ENCODE measurements around the gene ARIH1. TPM values are rescaled to one million over a fixed set of nuclear protein-coding genes. Genes with fewer than 3 reads are reported as not detected.

Gene ARIH1
- total RNA-seq, 2 experiments from 2014 or later = 152 to 160 TPM

GRCh38 chr15:72502220-72502809 lies 28.2 kb downstream of the ARIH1 start:
- H3K4me3 Mint-ChIP-seq = no peak overlapping the region
- no peaks in the 10 kb centered on the region for H3K27me3 Mint-ChIP-seq
- H3K36me3 Mint-ChIP-seq = peaks cover 21% of the 10 kb centered on the region
- no peaks in the 10 kb centered on the region for H3K9me3 Mint-ChIP-seq
- no peak for DNase-seq
- H3K4me1 Mint-ChIP-seq = peaks cover 43% of the 10 kb centered on the region
- H3K27ac Mint-ChIP-seq = no peak overlapping the region

- peaks cover 42% of the 10 kb centered on the region for H3K4me1 Mint-ChIP-seq
- no peaks in the 10 kb centered on the region for H3K9me3 Mint-ChIP-seq
- H3K4me3 Mint-ChIP-seq = no peak overlapping the region
Observed at GRCh38 chr15:72503147-72503546, 29.0 kb downstream of the ARIH1 start.

DNA sequence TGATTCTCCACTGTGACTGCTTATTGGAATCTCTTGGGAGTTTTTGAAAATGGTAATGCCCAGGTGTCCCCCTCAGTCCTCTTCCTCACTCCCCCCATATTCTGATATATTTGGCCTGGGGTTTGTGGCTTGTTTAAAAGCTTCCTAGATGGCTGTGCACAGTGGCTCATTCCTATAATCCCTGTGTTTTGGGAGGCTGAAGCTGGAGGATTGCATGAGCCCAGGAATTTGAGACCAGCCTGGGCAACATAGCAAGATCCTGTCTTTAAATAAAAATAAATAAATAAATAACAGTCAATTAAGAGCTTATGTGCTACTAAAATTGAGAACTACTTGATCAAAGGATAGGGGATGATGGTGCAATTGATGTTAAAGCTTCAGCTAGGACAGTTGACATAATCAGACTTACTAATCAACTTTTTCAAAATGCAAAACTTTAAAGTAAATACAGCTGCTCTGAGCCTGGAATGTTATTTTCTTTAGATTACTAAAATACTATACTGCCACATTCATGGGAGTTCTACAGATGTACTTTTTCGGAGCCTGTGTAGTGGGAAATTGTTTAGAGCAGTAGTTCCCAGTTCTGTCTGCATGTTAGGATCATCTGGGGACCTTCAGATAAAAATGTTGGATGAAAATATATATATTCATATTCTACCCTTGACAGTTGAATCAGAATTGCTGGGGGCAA lies 33.4 kb downstream of the ARIH1 start:
- Mint-ChIP-seq H3K36me3 (peaks cover 21% of the 10 kb centered on the region), H3K27ac (no peak overlapping the region), H3K9me3 (no peaks in the 10 kb centered on the region), H3K27me3 (no peaks in the 10 kb centered on the region), H3K4me3 (no peak overlapping the region), H3K4me1 (peaks cover 53% of the 10 kb centered on the region)
- DNase-seq = no peak

More at GRCh38 chr15:72503147-72503546, 29.0 kb downstream of the ARIH1 start:
- Mint-ChIP-seq H3K27me3 (no peaks in the 10 kb centered on the region), H3K27ac (no peak overlapping the region), H3K36me3 (peaks cover 22% of the 10 kb centered on the region)
- no peak for DNase-seq

DNA sequence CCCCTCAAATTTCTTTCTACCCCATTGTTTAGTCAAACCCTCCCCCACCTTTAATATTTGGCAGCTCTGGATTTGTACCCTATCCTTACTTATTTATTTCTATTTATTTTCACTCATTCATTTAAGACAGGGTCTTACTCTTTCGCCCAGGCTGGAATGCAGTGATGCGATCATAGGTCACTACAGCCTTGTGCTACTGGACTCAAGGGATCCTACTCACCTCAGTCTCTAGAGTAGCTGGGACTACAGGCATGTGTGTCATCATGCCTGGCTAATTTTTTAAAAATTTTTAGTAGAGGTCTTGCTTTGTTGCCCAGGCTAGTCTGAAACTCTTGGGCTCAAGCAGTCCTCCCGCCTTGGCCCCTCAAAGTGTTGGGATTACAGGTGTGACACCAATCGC lies 35.4 kb downstream of the ARIH1 start:
- Mint-ChIP-seq H3K9me3 (no peaks in the 10 kb centered on the region), H3K27ac (no peak overlapping the region), H3K27me3 (no peaks in the 10 kb centered on the region), H3K4me3 (no peak overlapping the region), H3K36me3 (peaks cover 20% of the 10 kb centered on the region), H3K4me1 (peaks cover 52% of the 10 kb centered on the region)
- DNase-seq = no peak

GRCh38 chr15:72511536-72511935 lies 37.4 kb downstream of the ARIH1 start:
- no peak overlapping the region for H3K27ac Mint-ChIP-seq
- no peaks in the 10 kb centered on the region for H3K27me3 Mint-ChIP-seq
- H3K4me3 Mint-ChIP-seq = no peak overlapping the region
- H3K9me3 Mint-ChIP-seq = no peaks in the 10 kb centered on the region
- H3K36me3 Mint-ChIP-seq = peaks cover 20% of the 10 kb centered on the region
- no peak for DNase-seq
- H3K4me1 Mint-ChIP-seq = peaks cover 60% of the 10 kb centered on the region

GRCh38 chr15:72515591-72516389 lies 41.7 kb downstream of the ARIH1 start:
- Mint-ChIP-seq H3K27me3 (no peaks in the 10 kb centered on the region), H3K4me1 (peaks cover 60% of the 10 kb centered on the region), H3K27ac (no peak overlapping the region), H3K36me3 (peaks cover 20% of the 10 kb centered on the region), H3K4me3 (no peak overlapping the region), H3K9me3 (no peaks in the 10 kb centered on the region)
- no peak for DNase-seq

DNA sequence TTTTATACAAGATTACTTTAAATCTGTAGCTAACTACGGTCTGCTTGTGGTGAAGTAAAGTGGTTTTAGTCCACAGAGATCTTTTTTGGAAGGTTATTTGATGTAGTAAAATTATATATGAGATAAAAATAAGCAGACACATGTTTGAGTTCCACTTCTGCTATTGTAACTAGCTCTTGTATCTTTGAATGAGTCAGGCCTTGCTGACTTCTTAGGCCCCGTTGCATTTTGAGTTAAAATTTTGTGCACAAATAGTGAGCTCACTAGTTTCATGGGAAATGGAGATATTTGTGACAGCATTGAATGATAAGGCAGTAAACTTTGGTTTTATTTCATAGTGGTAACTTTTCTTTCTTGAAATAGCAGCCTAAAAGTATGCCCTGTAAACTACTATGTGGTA lies 42.6 kb downstream of the ARIH1 start:
- no peak overlapping the region for H3K4me3 Mint-ChIP-seq
- H3K4me1 Mint-ChIP-seq = peaks cover 57% of the 10 kb centered on the region
- H3K9me3 Mint-ChIP-seq = no peaks in the 10 kb centered on the region
- no peak for DNase-seq
- no peak overlapping the region for H3K27ac Mint-ChIP-seq
- H3K36me3 Mint-ChIP-seq = peaks cover 24% of the 10 kb centered on the region
- H3K27me3 Mint-ChIP-seq = no peaks in the 10 kb centered on the region

DNA sequence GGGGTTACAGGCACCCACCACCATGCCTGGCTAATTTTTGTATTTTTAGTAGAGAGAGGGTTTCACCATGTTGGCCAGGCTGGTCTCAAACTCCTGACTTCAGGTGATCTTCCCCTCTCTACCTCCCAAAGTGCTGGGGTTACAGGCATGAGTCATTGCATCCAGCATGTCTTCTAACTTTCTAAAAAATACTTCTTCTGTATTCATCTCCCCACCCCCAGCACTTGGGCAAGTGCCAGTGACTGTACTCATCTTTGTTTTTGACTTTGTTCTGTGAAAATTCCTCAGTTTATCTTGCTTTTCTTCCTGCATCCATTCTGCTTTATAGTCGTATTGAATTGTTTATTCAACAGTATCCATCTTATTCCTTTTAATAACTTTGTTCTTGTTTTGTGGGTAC lies 47.6 kb downstream of the ARIH1 start:
- no peaks in the 10 kb centered on the region for H3K9me3 Mint-ChIP-seq
- DNase-seq = no peak
- peaks cover 20% of the 10 kb centered on the region for H3K4me1 Mint-ChIP-seq
- peaks cover 30% of the 10 kb centered on the region for H3K36me3 Mint-ChIP-seq
- H3K27me3 Mint-ChIP-seq = no peaks in the 10 kb centered on the region
- no peak overlapping the region for H3K27ac Mint-ChIP-seq
- no peak overlapping the region for H3K4me3 Mint-ChIP-seq

DNA sequence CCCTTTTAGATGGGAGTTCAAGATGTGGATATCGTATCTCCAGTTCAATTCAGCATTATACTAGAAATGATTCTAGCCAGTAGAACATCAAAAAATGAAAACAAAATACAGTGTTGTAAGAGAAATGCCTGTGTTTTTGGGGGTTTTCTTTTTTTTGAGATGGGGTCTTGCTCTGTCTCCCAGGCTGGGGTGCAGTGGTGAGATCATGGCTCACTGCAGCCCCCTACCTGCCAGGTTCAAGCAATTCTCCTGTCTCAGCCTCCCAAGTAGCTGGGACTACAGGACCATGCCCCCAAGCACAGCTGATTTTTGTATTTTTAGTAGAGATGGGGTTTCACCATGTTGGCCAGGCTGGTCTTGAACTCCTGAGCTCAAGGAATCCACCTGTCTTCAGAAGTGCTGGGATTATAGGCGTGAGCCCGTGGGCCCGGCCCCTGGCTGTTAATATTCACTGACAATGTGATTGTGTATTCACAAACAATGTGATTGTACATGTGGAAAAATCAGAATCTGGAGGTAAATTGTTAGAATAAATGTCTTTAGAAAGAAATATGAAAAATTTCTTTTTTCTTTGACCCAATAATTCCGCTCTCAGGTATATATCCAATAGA lies 59.0 kb downstream of the ARIH1 start:
- no peak overlapping the region for H3K4me3 Mint-ChIP-seq
- no peaks in the 10 kb centered on the region for H3K27me3 Mint-ChIP-seq
- DNase-seq = peak; percentile 22
- H3K27ac Mint-ChIP-seq = no peak overlapping the region
- no peaks in the 10 kb centered on the region for H3K9me3 Mint-ChIP-seq
- peaks cover 12% of the 10 kb centered on the region for H3K36me3 Mint-ChIP-seq
- peaks cover 39% of the 10 kb centered on the region for H3K4me1 Mint-ChIP-seq

DNA sequence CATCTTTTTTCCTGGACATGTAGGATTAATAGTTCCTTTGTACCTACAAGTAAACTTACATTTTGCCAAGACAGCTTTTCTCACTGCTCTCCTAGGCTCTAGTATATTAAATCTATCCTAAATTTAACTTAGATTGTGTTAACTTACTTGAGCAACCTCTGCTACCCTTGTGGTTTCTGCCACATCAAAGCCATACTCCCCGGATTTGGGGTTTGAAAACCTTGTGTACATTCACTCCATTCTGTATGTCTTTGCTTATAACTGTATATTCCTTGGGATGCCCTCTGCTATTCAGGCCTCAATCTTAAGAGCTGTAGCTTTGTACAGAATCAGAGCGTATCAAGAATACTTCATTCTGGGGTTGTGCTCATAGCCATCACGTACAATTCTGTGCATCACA lies 60.4 kb downstream of the ARIH1 start:
- Mint-ChIP-seq H3K4me1 (peaks cover 39% of the 10 kb centered on the region), H3K27me3 (no peaks in the 10 kb centered on the region), H3K36me3 (peaks cover 19% of the 10 kb centered on the region), H3K9me3 (peaks cover 5% of the 10 kb centered on the region), H3K27ac (no peak overlapping the region), H3K4me3 (no peak overlapping the region)
- peak; percentile 22 for DNase-seq

- Mint-ChIP-seq H3K27ac (no peak overlapping the region), H3K9me3 (peaks cover 13% of the 10 kb centered on the region), H3K4me3 (no peak overlapping the region), H3K4me1 (peaks cover 34% of the 10 kb centered on the region), H3K27me3 (no peaks in the 10 kb centered on the region), H3K36me3 (peaks cover 27% of the 10 kb centered on the region)
- DNase-seq = no peak
Observed at GRCh38 chr15:72535911-72536310, 61.8 kb downstream of the ARIH1 start.

DNA sequence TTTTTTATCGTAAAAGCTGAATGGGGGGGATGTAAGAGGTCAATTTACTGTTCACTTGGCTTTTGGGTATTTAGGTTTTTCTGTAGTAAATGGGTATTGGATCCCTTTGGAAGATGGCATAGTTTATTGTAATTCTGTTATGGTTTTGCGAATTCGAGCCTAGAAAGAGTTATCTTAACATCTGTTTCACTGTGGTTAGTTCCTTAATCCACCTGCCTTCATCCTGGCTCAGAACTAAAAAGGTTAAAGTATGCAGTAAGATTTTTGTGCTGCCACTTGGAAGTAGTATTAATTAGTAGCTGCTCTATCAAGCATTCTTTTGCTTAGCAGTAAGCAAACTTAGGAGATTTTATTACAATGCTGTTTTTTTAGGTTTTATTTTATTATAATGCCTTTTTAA lies 62.4 kb downstream of the ARIH1 start:
- Mint-ChIP-seq H3K4me3 (no peak overlapping the region), H3K27me3 (no peaks in the 10 kb centered on the region), H3K9me3 (peaks cover 13% of the 10 kb centered on the region), H3K36me3 (peaks cover 31% of the 10 kb centered on the region), H3K4me1 (peaks cover 31% of the 10 kb centered on the region), H3K27ac (no peak overlapping the region)
- DNase-seq = no peak

GRCh38 chr15:72538931-72539330 lies 64.8 kb downstream of the ARIH1 start:
- no peak overlapping the region for H3K4me3 Mint-ChIP-seq
- H3K27ac Mint-ChIP-seq = no peak overlapping the region

GRCh38 chr15:72540606-72541237 lies 66.6 kb downstream of the ARIH1 start:
- Mint-ChIP-seq H3K36me3 (peaks cover 37% of the 10 kb centered on the region), H3K27me3 (no peaks in the 10 kb centered on the region), H3K27ac (no peak overlapping the region), H3K4me3 (no peak overlapping the region), H3K4me1 (peaks cover 12% of the 10 kb centered on the region), H3K9me3 (peaks cover 13% of the 10 kb centered on the region)
- no peak for DNase-seq

More at GRCh38 chr15:72538931-72539330, 64.8 kb downstream of the ARIH1 start:
- H3K4me1 Mint-ChIP-seq = peaks cover 23% of the 10 kb centered on the region
- no peak for DNase-seq
- H3K36me3 Mint-ChIP-seq = peaks cover 32% of the 10 kb centered on the region
- H3K27me3 Mint-ChIP-seq = no peaks in the 10 kb centered on the region
- H3K9me3 Mint-ChIP-seq = peaks cover 13% of the 10 kb centered on the region

DNA sequence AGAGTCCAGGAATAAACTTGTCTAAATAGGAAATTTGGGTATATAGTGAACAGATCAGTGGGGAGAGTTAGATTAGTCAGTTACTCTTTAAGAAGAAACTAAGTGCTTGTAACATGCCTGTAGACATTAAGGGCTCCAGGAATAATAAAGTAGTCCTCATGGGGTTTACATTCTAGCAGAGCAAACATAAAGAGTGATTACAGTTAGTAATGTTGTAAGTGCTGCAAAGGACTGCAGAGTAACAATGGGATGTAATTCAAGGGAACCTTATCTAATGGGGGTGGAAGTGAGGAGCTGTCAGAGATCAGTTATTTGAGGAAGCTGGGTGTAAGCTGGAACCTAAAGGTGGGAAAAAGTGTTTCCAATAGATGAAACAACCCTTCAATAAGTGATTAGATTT lies 67.5 kb downstream of the ARIH1 start:
- DNase-seq = no peak

More for the DNA sequence above, 67.5 kb downstream of the ARIH1 start:
- Mint-ChIP-seq H3K4me3 (no peak overlapping the region), H3K4me1 (peaks cover 7% of the 10 kb centered on the region), H3K36me3 (peaks cover 40% of the 10 kb centered on the region), H3K27ac (no peak overlapping the region), H3K9me3 (peaks cover 13% of the 10 kb centered on the region), H3K27me3 (no peaks in the 10 kb centered on the region)

All from activated naive CD8-positive, alpha-beta T cell treated with anti-CD3 and anti-CD28 coated beads for 36 hours (primary cell).